Neural progenitor cell (in vitro differentiated cells): Measurements from ENCODE around the gene PHGDH. TPM values are rescaled to one million over a fixed set of nuclear protein-coding genes. Genes with fewer than 3 reads are reported as not detected.

Experiments
- DNase-seq: peaks from one replicate; pipeline ENCODE4 v3.0.0-alpha.2; 2016; ENCODE audit warnings: low spot score
- H2AFZ ChIP-seq: fragments of 200-600 bp; sonication (generic); replicated peaks from 2 replicates; pipeline ENCODE4 v1.6.1; 2016; ENCODE audit warnings: antibody characterized with exemption
- H3F3A ChIP-seq: fragments of 200-600 bp; sonication (generic); 2 replicates; pipeline ENCODE4 v1.6.1; 2016; ENCODE audit warnings: antibody characterized with exemption, low read depth
- H3K27ac ChIP-seq: fragments of 200-600 bp; sonication (generic); 2 replicates; pipeline ENCODE4 v1.5.1; 2016; ENCODE audit warnings: mild to moderate bottlenecking
- H3K27me3 ChIP-seq: fragments of 200-600 bp; sonication (generic); 2 replicates; pipeline ENCODE4 v1.6.1; 2016; ENCODE audit warnings: mild to moderate bottlenecking, moderate library complexity
- H3K36me3 ChIP-seq: fragments of 200-600 bp; sonication (generic); 2 replicates; pipeline ENCODE4 v1.5.1; 2016
- H3K4me1 ChIP-seq: fragments of 200-600 bp; sonication (generic); 2 replicates; pipeline ENCODE4 v1.6.1; 2016; ENCODE audit warnings: mixed run types
- H3K4me2 ChIP-seq: fragments of 200-600 bp; sonication (generic); 2 replicates; pipeline ENCODE4 v1.6.1; 2016
- H3K4me3 ChIP-seq: fragments of 200-600 bp; sonication (generic); 2 replicates; pipeline ENCODE4 v1.5.1; 2016
- H3K79me2 ChIP-seq: fragments of 200-600 bp; sonication (generic); 2 replicates; pipeline ENCODE4 v1.6.1; 2016; ENCODE audit warnings: low read depth
- H3K9ac ChIP-seq: fragments of 200-600 bp; sonication (generic); 2 replicates; pipeline ENCODE4 v1.6.1; 2016
- H3K9me3 ChIP-seq: fragments of 200-600 bp; sonication (generic); 2 replicates; pipeline ENCODE4 v1.5.1; 2016; ENCODE audit warnings: low read depth
- H4K20me1 ChIP-seq: fragments of 200-600 bp; sonication (generic); 2 replicates; pipeline ENCODE4 v1.6.1; 2016; ENCODE audit warnings: low read depth
- H3K27ac Mint-ChIP-seq: 3 replicates; pipeline ENCODE4 v1.8.0; 2021; ENCODE audit warnings: mixed read lengths
- H3K27me3 Mint-ChIP-seq: 2 replicates; pipeline ENCODE4 v1.8.0; 2022; ENCODE audit warnings: low read depth, mild to moderate bottlenecking, inconsistent platforms, moderate library complexity, mixed read lengths; ENCODE audit not compliant: insufficient read depth
- H3K36me3 Mint-ChIP-seq: 3 replicates; pipeline ENCODE4 v1.8.0; 2021; ENCODE audit warnings: mixed read lengths
- H3K4me1 Mint-ChIP-seq: 3 replicates; pipeline ENCODE4 v1.8.0; 2021; ENCODE audit warnings: mixed read lengths
- H3K4me3 Mint-ChIP-seq: 3 replicates; pipeline ENCODE4 v1.8.0; 2021; ENCODE audit warnings: mild to moderate bottlenecking, moderate library complexity, mixed read lengths
- H3K9me3 Mint-ChIP-seq: 3 replicates; pipeline ENCODE4 v1.8.0; 2020; ENCODE audit warnings: mixed read lengths
- EZH2 ChIP-seq: fragments of 200-600 bp; sonication (generic); IDR thresholded peaks from 2 replicates; pipeline ENCODE4 v1.6.1; 2017; ENCODE audit warnings: antibody characterized with exemption, mild to moderate bottlenecking, moderate library complexity
- EZH2phosphoT487 ChIP-seq: fragments of 200-600 bp; sonication (generic); IDR thresholded peaks from 2 replicates; pipeline ENCODE4 v1.6.1; 2017; ENCODE audit warnings: antibody characterized with exemption
- total RNA-seq: library from RNA; depleted of rRNA; stranded (reverse); fragments of >200 nt; gene quantifications from 2 replicates; pipeline ENCODE4 v1.2.3, GENCODE V29; 2015; ENCODE audit warnings: low replicate concordance
- TF ChIP-seq, protein P1 (sequence below): fragments of 200-600 bp; sonication (generic); IDR thresholded peaks from 2 replicates; pipeline ENCODE4 v1.5.1; 2017; ENCODE audit warnings: antibody characterized with exemption, mild to moderate bottlenecking

Gene PHGDH
- total RNA-seq, 1 donor from 2014 or later: 166 TPM

DNA sequence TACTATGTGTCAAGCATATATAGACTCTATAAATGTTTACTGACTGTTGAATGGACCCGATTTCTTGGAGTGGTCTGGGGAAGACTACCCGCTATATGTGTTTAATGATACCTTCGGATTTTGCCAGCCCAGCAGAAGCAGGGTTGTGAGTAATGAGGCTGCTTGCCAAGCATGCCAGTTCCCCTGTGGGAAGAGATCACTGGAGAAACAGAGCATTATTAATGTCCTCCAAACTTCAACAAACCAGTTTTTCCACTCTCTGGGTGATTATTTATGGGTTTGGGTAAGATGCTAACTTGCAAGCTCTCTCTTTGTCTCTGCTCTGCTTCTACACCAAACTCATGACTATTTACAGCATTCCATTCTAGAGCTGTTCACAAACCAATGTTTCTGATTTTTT is 25.1 kb upstream of the PHGDH start:
- H3K27me3 ChIP-seq: no peaks in the 10 kb centered on the region
- Mint-ChIP-seq H3K4me3 (no peak overlapping the region), H3K4me1 (peaks cover 3% of the 10 kb centered on the region), H3K36me3 (no peaks in the 10 kb centered on the region), H3K9me3 (peaks cover 1% of the 10 kb centered on the region), H3K27ac (no peak overlapping the region), H3K27me3 (no peaks in the 10 kb centered on the region)
- H3K36me3 ChIP-seq: no peaks in the 10 kb centered on the region
- peaks cover 23% of the 10 kb centered on the region for H3K4me1 ChIP-seq
- H3K4me3 ChIP-seq: no peak overlapping the region
- no peak overlapping the region for H3K4me2 ChIP-seq
- no peak overlapping the region for H3K27ac ChIP-seq
- no peak overlapping the region for H2AFZ ChIP-seq
- DNase-seq: no peak
- no peak overlapping the region for H3K9ac ChIP-seq
- no peaks in the 10 kb centered on the region for H3K79me2 ChIP-seq
- no peaks in the 10 kb centered on the region for H3F3A ChIP-seq
- H4K20me1 ChIP-seq: no peaks in the 10 kb centered on the region
- TF ChIP-seq, protein P1, sequence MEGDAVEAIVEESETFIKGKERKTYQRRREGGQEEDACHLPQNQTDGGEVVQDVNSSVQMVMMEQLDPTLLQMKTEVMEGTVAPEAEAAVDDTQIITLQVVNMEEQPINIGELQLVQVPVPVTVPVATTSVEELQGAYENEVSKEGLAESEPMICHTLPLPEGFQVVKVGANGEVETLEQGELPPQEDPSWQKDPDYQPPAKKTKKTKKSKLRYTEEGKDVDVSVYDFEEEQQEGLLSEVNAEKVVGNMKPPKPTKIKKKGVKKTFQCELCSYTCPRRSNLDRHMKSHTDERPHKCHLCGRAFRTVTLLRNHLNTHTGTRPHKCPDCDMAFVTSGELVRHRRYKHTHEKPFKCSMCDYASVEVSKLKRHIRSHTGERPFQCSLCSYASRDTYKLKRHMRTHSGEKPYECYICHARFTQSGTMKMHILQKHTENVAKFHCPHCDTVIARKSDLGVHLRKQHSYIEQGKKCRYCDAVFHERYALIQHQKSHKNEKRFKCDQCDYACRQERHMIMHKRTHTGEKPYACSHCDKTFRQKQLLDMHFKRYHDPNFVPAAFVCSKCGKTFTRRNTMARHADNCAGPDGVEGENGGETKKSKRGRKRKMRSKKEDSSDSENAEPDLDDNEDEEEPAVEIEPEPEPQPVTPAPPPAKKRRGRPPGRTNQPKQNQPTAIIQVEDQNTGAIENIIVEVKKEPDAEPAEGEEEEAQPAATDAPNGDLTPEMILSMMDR: no peak
- TF ChIP-seq EZH2phosphoT487 (no peak), EZH2 (no peak)
- H3K9me3 ChIP-seq: no peaks in the 10 kb centered on the region

DNA sequence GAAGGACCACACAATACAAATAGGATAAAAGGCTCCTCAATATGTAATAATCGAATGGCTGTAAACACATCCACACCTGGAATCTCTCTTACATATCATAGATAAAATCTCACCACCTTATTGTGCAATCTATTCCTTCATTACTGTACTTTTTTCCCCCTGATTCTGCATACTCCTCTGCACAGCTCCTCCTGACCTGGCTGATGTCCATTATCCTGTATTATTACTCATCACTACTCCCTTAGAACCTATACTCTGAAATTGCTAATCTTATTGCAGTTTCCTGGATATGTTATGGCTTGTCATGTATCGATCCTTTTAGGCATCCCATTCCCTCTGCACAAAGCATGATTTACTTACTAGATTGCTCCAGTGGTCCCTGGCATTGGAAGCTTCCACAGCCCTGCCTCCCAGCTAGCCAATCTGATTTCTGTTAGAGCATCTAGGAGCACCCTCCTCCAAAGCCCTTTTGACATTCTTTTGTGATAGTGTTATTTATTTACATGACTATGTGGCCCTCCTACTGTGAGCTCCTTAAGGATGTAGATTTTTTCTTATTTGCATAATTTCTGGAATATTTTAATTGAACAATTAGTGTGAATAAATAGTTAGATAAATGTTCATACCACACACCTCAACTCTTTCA is 24.2 kb upstream of the PHGDH start:
- TF ChIP-seq EZH2phosphoT487 (no peak), EZH2 (no peak)
- TF ChIP-seq, protein P1: no peak
- no peaks in the 10 kb centered on the region for H3K79me2 ChIP-seq
- Mint-ChIP-seq H3K4me1 (peaks cover 3% of the 10 kb centered on the region), H3K4me3 (no peak overlapping the region), H3K36me3 (no peaks in the 10 kb centered on the region), H3K27ac (no peak overlapping the region), H3K9me3 (peaks cover 8% of the 10 kb centered on the region), H3K27me3 (no peaks in the 10 kb centered on the region)
- no peak overlapping the region for H3K27ac ChIP-seq
- H3K4me3 ChIP-seq: no peak overlapping the region
- no peaks in the 10 kb centered on the region for H4K20me1 ChIP-seq
- H3K36me3 ChIP-seq: no peaks in the 10 kb centered on the region
- peaks cover 23% of the 10 kb centered on the region for H3K4me1 ChIP-seq
- H3K9me3 ChIP-seq: no peaks in the 10 kb centered on the region
- no peaks in the 10 kb centered on the region for H3F3A ChIP-seq
- peak overlapping the region; percentile 29 for H2AFZ ChIP-seq
- no peak for DNase-seq
- H3K27me3 ChIP-seq: no peaks in the 10 kb centered on the region
- H3K9ac ChIP-seq: no peak overlapping the region
- no peak overlapping the region for H3K4me2 ChIP-seq

DNA sequence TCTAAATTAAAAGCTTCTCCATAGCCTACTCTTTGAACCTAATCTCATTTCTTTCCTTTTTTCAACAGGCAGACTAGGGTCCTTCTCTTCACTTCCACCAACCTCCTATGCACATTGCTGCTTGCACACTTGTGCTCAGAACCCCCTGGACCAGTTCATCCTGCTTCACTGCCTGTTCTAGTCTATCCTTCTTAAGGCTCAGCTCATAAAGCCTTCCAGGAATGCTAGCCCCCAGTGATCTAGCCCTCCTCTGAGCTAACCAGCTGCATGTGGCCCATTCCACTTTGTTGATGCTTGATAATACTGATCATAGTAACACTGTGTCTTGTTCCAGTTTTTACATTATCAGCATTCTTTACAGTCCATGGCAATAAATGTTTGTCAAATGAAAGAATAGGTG is 22.9 kb upstream of the PHGDH start:
- Histone ChIP-seq H3K79me2 (no peaks in the 10 kb centered on the region), H3F3A (no peaks in the 10 kb centered on the region), H3K4me1 (peaks cover 23% of the 10 kb centered on the region), H3K36me3 (no peaks in the 10 kb centered on the region), H4K20me1 (no peaks in the 10 kb centered on the region), H3K4me3 (no peak overlapping the region), H3K27ac (no peak overlapping the region), H3K9ac (no peak overlapping the region), H3K27me3 (no peaks in the 10 kb centered on the region), H2AFZ (no peak overlapping the region), H3K4me2 (no peak overlapping the region), H3K9me3 (no peaks in the 10 kb centered on the region)
- Mint-ChIP-seq H3K4me3 (no peak overlapping the region), H3K27ac (no peak overlapping the region), H3K27me3 (no peaks in the 10 kb centered on the region), H3K9me3 (peaks cover 12% of the 10 kb centered on the region), H3K36me3 (no peaks in the 10 kb centered on the region), H3K4me1 (peaks cover 3% of the 10 kb centered on the region)
- peak; percentile 18 for DNase-seq
- TF ChIP-seq EZH2phosphoT487 (no peak), EZH2 (no peak)
- TF ChIP-seq, protein P1: no peak
